Right lobe of liver (tissue), 6 donors: ENCODE data around the gene ORC5. TPM values are rescaled to one million over a fixed set of nuclear protein-coding genes. Genes with fewer than 3 reads are reported as not detected.
"Not testable (repeated sequence)": the region's sequence is repeated elsewhere in the genome, so short reads cannot be mapped to it uniquely, and the experiment has no call there.

Experiments used
- ATAC-seq, 4 donors: fragments of 200-7000 bp; cut with Tn5 transposase; one replicate each; pipeline ENCODE4 v1.9.1; 2020; ENCODE audit warnings: mild to moderate bottlenecking in 4 of 4, moderate library complexity in 4 of 4
- DNase-seq, 3 donors: peaks; one replicate each; pipeline ENCODE4 v3.0.0-alpha.2; 2020
- H3K27ac ChIP-seq, 3 donors: fragments of 200-600 bp; one replicate each; pipeline ENCODE4 v1.8.0; 2022
- H3K27me3 ChIP-seq, 2 donors: fragments of 200-600 bp; one replicate each; pipeline ENCODE4 v1.8.0; 2022
- H3K36me3 ChIP-seq, 4 donors: fragments of 200-600 bp; sonication (generic) in 1 of 4; one replicate each; pipeline versions ENCODE4 v1.5.1 to v1.8.0; 2017 to 2022; ENCODE audit warnings: control low read depth in 1 of 4
- H3K4me1 ChIP-seq, 4 donors: fragments of 200-600 bp; sonication (generic) in 1 of 4; one replicate each; pipeline versions ENCODE4 v1.5.1 to v1.8.0; 2017 to 2022; ENCODE audit warnings: control low read depth in 1 of 4
- H3K4me3 ChIP-seq, 3 donors: fragments of 200-600 bp; one replicate each; pipeline ENCODE4 v1.8.0; 2022
- H3K9me3 ChIP-seq, 4 donors: fragments of 200-600 bp; sonication (generic) in 1 of 4; one replicate each; pipeline versions ENCODE4 v1.5.1 to v1.8.0; 2017 to 2022; ENCODE audit warnings: control low read depth in 1 of 4
- CTCF ChIP-seq, 4 donors: fragments of 200-600 bp in 3 of 4; fragments of 450-650 bp in 1 of 4; IDR thresholded peaks; one replicate each; pipeline versions ENCODE4 v1.5.1 to v1.8.0; 2016 to 2022; ENCODE audit warnings: antibody characterized with exemption in 4 of 4, mild to moderate bottlenecking in 2 of 4
- POLR2A ChIP-seq: fragments of 450-650 bp; IDR thresholded peaks from one replicate; pipeline ENCODE4 v1.6.1; 2017; ENCODE audit warnings: antibody characterized with exemption, mild to moderate bottlenecking
- WGBS: methylation state at CpG from one replicate; pipeline ENCODE4 v1.1.6; 2018; ENCODE audit warnings: low coverage, low lambda C conversion rate; ENCODE audit not compliant: insufficient coverage; ENCODE audit errors: missing lambda C conversion rate; 5-methylcytosine and 5-hydroxymethylcytosine counted together
- intact Hi-C, 2 donors: fragments of 100-400 bp; cut with DNase I; formaldehyde crosslinking; loops; one replicate each; pipeline versions ENCODE4 v1.11.2 to v1.14.1; 2022
- total RNA-seq, 6 experiments: library from RNA; depleted of rRNA in 2 of 6; stranded (reverse); fragments of >200 nt in 2 of 6; fragmentation: NEBNext Ultra II Directional in 3 of 6; extraction: Animal tissue kit (Norgen Biotek cat#: 25700) in 3 of 6; gene quantifications; one replicate each; pipeline versions ENCODE4 v1.1.0 to v1.2.4, GENCODE V29; 2016 to 2023
- donor health status: DM: no; HTN: yes; CAD: no.
- donor health status: DM: no; HTN: no; CAD: no.
- donor health status: DM: no; HTN: no; CAD: no.
- donor health status: DM: no; HTN: yes; CAD: no.
- donor health status: DM: no; HTN: yes; CAD: no.

Gene ORC5
- total RNA-seq, 6 experiments from 2014 or later: 6.7 to 16.6 (median 12.4) TPM

GRCh38 chr7:104185346-104185745 lies 22.5 kb downstream of the ORC5 start:
- peaks cover 0 to 22% (median 9%) of the 10 kb centered on the region in 4 donors for H3K36me3 ChIP-seq

GRCh38 chr7:104179178-104179577 lies 28.6 kb downstream of the ORC5 start:
- H3K4me1 ChIP-seq: no peaks in the 10 kb centered on the region
- WGBS: 92% methylated on average over 2 of the region's 2 CpGs
- peaks cover 0 to 10% (median 6%) of the 10 kb centered on the region in 4 donors for H3K36me3 ChIP-seq
- TF ChIP-seq POLR2A (no peak), CTCF (IDR thresholded peaks at IDR 0.05) (no peak)
- no peak for DNase-seq
- H3K4me3 ChIP-seq: no peak overlapping the region
- H3K9me3 ChIP-seq: no peaks in the 10 kb centered on the region
- no peak overlapping the region for H3K27ac ChIP-seq
- intact Hi-C loops: no loop called here
- no peaks in the 10 kb centered on the region for H3K27me3 ChIP-seq
- no peak for ATAC-seq

More at GRCh38 chr7:104185346-104185745, 22.5 kb downstream of the ORC5 start:
- no peak for DNase-seq
- no peak overlapping the region for H3K4me3 ChIP-seq
- H3K27me3 ChIP-seq: no peaks in the 10 kb centered on the region
- H3K9me3 ChIP-seq: no peaks in the 10 kb centered on the region
- intact Hi-C loops: no loop called here
- no peak overlapping the region for H3K27ac ChIP-seq
- ATAC-seq: no peak
- no peak for TF ChIP-seq POLR2A
- TF ChIP-seq CTCF (IDR thresholded peaks at IDR 0.05): no peak
- H3K4me1 ChIP-seq: no peaks in the 10 kb centered on the region
- WGBS: 24% methylated on average over 3 of the region's 3 CpGs

- DNase-seq, H3K36me3 ChIP-seq, H3K9me3 ChIP-seq, H3K27me3 ChIP-seq, ATAC-seq, H3K4me3 ChIP-seq, H3K4me1 ChIP-seq, H3K27ac ChIP-seq, intact Hi-C loops: not testable (repeated sequence)
- WGBS: 98% methylated on average over 6 of the region's 6 CpGs
Measured at GRCh38 chr7:104177565-104178083, 30.2 kb downstream of the ORC5 start.

GRCh38 chr7:104176332-104176731 lies 31.5 kb downstream of the ORC5 start:
- no peaks in the 10 kb centered on the region for H3K4me1 ChIP-seq
- DNase-seq (no peak), ATAC-seq (no peak)
- H3K36me3 ChIP-seq: no peaks in the 10 kb centered on the region
- TF ChIP-seq CTCF (IDR thresholded peaks at IDR 0.05): no peak
- no peak for TF ChIP-seq POLR2A
- WGBS: 81% methylated on average over 4 of the region's 4 CpGs
- intact Hi-C loops: no loop called here
- no peaks in the 10 kb centered on the region for H3K27me3 ChIP-seq
- H3K4me3 ChIP-seq: no peak overlapping the region
- no peaks in the 10 kb centered on the region for H3K9me3 ChIP-seq
- no peak overlapping the region for H3K27ac ChIP-seq

GRCh38 chr7:104175361-104175984 lies 32.3 kb downstream of the ORC5 start:
- H3K36me3 ChIP-seq: no peaks in the 10 kb centered on the region
- H3K27me3 ChIP-seq: no peaks in the 10 kb centered on the region
- no peaks in the 10 kb centered on the region for H3K9me3 ChIP-seq
- ATAC-seq (no peak), DNase-seq (no peak)
- 66% methylated on average over 2 of the region's 2 CpGs for WGBS
- TF ChIP-seq CTCF (IDR thresholded peaks at IDR 0.05) (no peak), POLR2A (no peak)
- intact Hi-C loops: no loop called here
- no peaks in the 10 kb centered on the region for H3K4me1 ChIP-seq
- no peak overlapping the region for H3K27ac ChIP-seq
- H3K4me3 ChIP-seq: no peak overlapping the region
